ENCODE measurements around the gene GRIFIN. TPM values are rescaled to one million over a fixed set of nuclear protein-coding genes. Genes with fewer than 3 reads are reported as not detected.
"Not testable (repeated sequence)": the region's sequence is repeated elsewhere in the genome, so short reads cannot be mapped to it uniquely, and the experiment has no call there.

Gene GRIFIN
- polyA plus RNA-seq, 2 donors = not detected

DNA sequence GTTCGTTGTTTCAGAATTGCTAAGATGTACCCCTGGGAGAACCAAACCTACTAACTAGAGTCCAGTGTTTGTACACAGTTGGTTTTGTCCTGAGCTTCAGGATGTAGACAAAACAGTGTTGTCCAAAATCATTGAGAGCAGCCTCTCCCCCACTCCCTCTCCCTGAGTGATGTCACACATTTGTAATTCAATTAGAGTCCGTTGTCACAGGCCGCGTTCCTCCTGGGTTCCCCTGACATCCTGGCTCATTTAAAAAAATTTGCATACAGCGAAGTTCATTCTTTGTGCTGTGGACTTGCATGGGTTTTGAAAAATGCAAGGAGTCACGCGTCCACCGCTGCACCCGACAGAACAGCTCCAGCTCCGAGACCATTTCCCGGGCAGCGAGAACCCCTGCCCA lies 10.3 kb downstream of the GRIFIN start:
- H3K27ac ChIP-seq (ENCODE audit: low read depth in 2 of 2, low read length in 1 of 2) = no peak overlapping the region
- WGBS, 2 donors = 83% methylated on average over 12 of the region's 12 CpGs
- H3K36me3 ChIP-seq (ENCODE audit: control insufficient read depth in 2 of 2, insufficient read depth in 2 of 2, low read length in 1 of 2) = no peaks in the 10 kb centered on the region
- no peak overlapping the region for H3K4me3 ChIP-seq (ENCODE audit: low read depth in 1 of 2, low read length in 2 of 2)
- H3K9me3 ChIP-seq (ENCODE audit: control insufficient read depth in 2 of 2, insufficient read depth in 1 of 2, low read depth in 1 of 2, low read length in 1 of 2) = no peaks in the 10 kb centered on the region
- no peaks in the 10 kb centered on the region for H3K27me3 ChIP-seq (ENCODE audit: control insufficient read depth in 1 of 2, insufficient read depth in 2 of 2, low read length in 2 of 2)
- H3K4me1 ChIP-seq (ENCODE audit: control insufficient read depth in 2 of 2, insufficient read depth in 2 of 2, low read length in 1 of 2) = peaks cover 0 to 8% of the 10 kb centered on the region in 2 donors

DNA sequence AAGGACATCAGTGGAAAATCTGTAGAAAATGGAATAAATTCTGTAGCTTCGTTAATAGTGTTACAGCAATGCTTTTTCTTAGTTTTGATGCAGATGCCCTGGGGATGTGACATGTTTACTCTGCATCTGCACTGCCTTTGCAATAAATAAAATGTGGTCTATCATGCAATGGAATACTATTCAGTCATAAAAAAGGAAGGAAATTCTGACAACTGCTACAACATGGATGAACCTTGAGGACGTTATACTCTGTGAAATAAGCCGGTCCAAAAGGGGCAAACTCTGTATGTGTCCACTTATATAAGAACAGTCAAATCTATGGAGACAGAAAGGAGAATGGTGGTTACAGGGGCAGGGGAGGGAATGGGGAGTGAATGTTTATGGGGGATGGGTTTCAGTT lies 13.5 kb downstream of the GRIFIN start:
- WGBS, 2 donors = 89 to 93% methylated on average over 3 of the region's 3 CpGs
- no peaks in the 10 kb centered on the region for H3K36me3 ChIP-seq (ENCODE audit: control insufficient read depth in 2 of 2, insufficient read depth in 2 of 2, low read length in 1 of 2)
- H3K4me1 ChIP-seq (ENCODE audit: control insufficient read depth in 2 of 2, insufficient read depth in 2 of 2, low read length in 1 of 2) = no peaks in the 10 kb centered on the region
- no peak overlapping the region for H3K27ac ChIP-seq (ENCODE audit: low read depth in 2 of 2, low read length in 1 of 2)
- no peaks in the 10 kb centered on the region for H3K9me3 ChIP-seq (ENCODE audit: control insufficient read depth in 2 of 2, insufficient read depth in 1 of 2, low read depth in 1 of 2, low read length in 1 of 2)
- no peaks in the 10 kb centered on the region for H3K27me3 ChIP-seq (ENCODE audit: control insufficient read depth in 1 of 2, insufficient read depth in 2 of 2, low read length in 2 of 2)
- no peak overlapping the region for H3K4me3 ChIP-seq (ENCODE audit: low read depth in 1 of 2, low read length in 2 of 2)

DNA sequence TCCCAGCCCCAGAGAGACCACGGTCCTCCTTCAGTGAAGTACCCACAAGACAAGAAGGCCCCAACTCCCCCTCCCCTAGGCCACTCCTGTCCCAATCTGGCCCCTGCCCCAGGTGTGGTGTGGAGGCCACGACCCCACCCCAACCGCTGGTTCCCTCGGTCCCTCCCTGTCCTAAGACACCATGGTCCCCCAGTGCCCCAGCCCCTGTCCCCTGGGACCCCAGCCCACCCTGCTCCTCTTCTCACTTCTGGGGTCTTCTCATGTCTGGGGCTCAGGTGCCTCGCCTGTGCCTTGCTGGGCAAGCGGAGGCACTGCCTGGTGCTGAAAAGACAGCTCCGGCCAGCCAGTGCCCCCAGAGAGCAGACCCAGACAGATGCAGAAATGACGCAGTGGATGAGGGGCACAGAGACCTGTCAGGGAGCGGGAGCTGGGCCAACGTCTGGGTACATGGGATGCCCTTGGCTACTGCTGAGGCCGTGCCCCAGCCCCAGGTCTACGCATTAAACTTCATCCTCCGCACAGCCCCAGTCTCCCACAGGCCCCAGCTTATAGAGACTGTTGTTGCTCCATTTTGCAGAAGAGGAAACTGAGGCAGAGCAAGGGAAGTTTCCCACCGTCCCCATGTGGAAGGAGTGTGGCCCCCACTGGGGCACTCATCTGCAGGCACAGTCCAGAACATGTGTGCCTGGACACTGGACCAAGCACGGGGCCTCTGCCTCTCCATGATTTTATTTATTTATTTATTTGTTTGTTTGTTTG lies 14.8 kb downstream of the GRIFIN start:
- Histone ChIP-seq H3K9me3 (ENCODE audit: control insufficient read depth in 2 of 2, insufficient read depth in 1 of 2, low read depth in 1 of 2, low read length in 1 of 2) (no peaks in the 10 kb centered on the region), H3K4me3 (ENCODE audit: low read depth in 1 of 2, low read length in 2 of 2) (no peak overlapping the region), H3K4me1 (ENCODE audit: control insufficient read depth in 2 of 2, insufficient read depth in 2 of 2, low read length in 1 of 2) (no peaks in the 10 kb centered on the region), H3K27me3 (ENCODE audit: control insufficient read depth in 1 of 2, insufficient read depth in 2 of 2, low read length in 2 of 2) (no peaks in the 10 kb centered on the region), H3K36me3 (ENCODE audit: control insufficient read depth in 2 of 2, insufficient read depth in 2 of 2, low read length in 1 of 2) (no peaks in the 10 kb centered on the region), H3K27ac (ENCODE audit: low read depth in 2 of 2, low read length in 1 of 2) (no peak overlapping the region)
- 82 to 85% methylated on average over 15 of the region's 15 CpGs for WGBS, 2 donors

DNA sequence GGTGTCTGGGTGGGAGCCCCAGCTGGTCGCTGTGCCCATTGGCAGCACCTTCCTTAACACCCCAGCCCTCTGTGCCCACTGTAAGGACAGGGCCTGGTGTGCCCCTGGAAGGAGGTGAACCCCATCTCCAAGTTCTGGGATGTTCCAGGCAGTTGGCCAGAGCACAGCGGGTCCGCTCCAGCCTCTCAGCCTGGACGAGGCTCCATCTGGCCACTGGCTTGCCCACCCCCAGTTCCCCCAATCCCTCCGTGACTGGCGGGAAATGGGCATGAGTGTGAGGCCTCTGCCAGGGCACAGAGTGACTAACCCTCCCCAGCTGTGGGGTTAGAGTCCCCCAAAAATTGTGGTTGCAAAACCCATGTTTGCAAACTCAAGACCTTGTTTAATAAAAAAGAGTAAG lies 15.6 kb downstream of the GRIFIN start:
- Histone ChIP-seq H3K9me3 (ENCODE audit: control insufficient read depth in 2 of 2, insufficient read depth in 1 of 2, low read depth in 1 of 2, low read length in 1 of 2) (no peaks in the 10 kb centered on the region), H3K27me3 (ENCODE audit: control insufficient read depth in 1 of 2, insufficient read depth in 2 of 2, low read length in 2 of 2) (no peaks in the 10 kb centered on the region), H3K4me3 (ENCODE audit: low read depth in 1 of 2, low read length in 2 of 2) (no peak overlapping the region), H3K4me1 (ENCODE audit: control insufficient read depth in 2 of 2, insufficient read depth in 2 of 2, low read length in 1 of 2) (no peaks in the 10 kb centered on the region), H3K27ac (ENCODE audit: low read depth in 2 of 2, low read length in 1 of 2) (no peak overlapping the region), H3K36me3 (ENCODE audit: control insufficient read depth in 2 of 2, insufficient read depth in 2 of 2, low read length in 1 of 2) (no peaks in the 10 kb centered on the region)
- 81 to 91% methylated on average over 6 of the region's 6 CpGs for WGBS, 2 donors

DNA sequence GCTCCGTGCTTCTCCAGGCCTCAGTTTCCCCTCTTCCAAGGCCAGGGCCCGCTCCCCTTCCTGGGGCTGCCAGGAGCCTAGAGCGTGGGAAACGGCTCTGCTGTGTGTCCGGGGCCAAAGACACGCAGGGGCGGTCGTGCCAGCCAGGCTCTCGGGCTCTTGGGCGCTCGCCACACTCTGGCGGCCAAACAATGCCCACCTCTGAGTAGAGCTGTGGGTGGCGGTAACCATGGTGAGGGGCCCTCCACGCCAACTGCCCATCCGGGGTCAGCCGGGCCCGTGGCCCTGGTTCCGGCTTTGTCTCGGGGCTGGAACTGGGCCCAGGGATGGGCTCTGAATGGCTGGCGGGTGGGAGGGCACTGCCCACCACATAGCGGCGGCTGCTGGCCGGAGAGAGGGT lies 16.0 kb downstream of the GRIFIN start:
- 85 to 87% methylated on average over 23 of the region's 23 CpGs for WGBS, 2 donors
- H3K4me3 ChIP-seq (ENCODE audit: low read depth in 1 of 2, low read length in 2 of 2) = no peak overlapping the region
- no peaks in the 10 kb centered on the region for H3K27me3 ChIP-seq (ENCODE audit: control insufficient read depth in 1 of 2, insufficient read depth in 2 of 2, low read length in 2 of 2)
- H3K27ac ChIP-seq (ENCODE audit: low read depth in 2 of 2, low read length in 1 of 2) = no peak overlapping the region
- H3K36me3 ChIP-seq (ENCODE audit: control insufficient read depth in 2 of 2, insufficient read depth in 2 of 2, low read length in 1 of 2) = no peaks in the 10 kb centered on the region
- no peaks in the 10 kb centered on the region for H3K9me3 ChIP-seq (ENCODE audit: control insufficient read depth in 2 of 2, insufficient read depth in 1 of 2, low read depth in 1 of 2, low read length in 1 of 2)
- H3K4me1 ChIP-seq (ENCODE audit: control insufficient read depth in 2 of 2, insufficient read depth in 2 of 2, low read length in 1 of 2) = no peaks in the 10 kb centered on the region

DNA sequence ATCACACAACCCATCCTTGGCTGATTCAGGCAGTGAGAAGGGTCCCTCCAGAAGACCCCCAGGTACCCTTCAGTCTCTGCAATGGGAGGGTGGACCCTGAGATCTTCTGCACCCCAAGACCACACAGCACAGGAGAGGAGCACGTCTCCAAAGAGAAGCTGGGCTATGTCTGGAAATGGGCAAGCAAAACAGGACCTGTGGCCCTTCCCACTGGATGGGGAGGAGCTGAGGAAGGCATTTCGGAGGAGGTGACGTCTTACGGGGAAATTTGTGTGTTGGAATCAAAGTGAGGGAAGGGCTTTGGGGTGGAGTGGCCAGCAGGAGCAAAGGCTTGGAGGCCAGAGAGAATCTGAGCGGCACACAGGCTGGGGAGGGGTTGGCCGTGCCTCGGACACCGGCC lies 16.5 kb downstream of the GRIFIN start:
- Histone ChIP-seq H3K36me3 (ENCODE audit: control insufficient read depth in 2 of 2, insufficient read depth in 2 of 2, low read length in 1 of 2) (no peaks in the 10 kb centered on the region), H3K9me3 (ENCODE audit: control insufficient read depth in 2 of 2, insufficient read depth in 1 of 2, low read depth in 1 of 2, low read length in 1 of 2) (no peaks in the 10 kb centered on the region), H3K27ac (ENCODE audit: low read depth in 2 of 2, low read length in 1 of 2) (no peak overlapping the region), H3K4me1 (ENCODE audit: control insufficient read depth in 2 of 2, insufficient read depth in 2 of 2, low read length in 1 of 2) (no peaks in the 10 kb centered on the region), H3K27me3 (ENCODE audit: control insufficient read depth in 1 of 2, insufficient read depth in 2 of 2, low read length in 2 of 2) (no peaks in the 10 kb centered on the region), H3K4me3 (ENCODE audit: low read depth in 1 of 2, low read length in 2 of 2) (no peak overlapping the region)
- 90 to 91% methylated on average over 8 of the region's 8 CpGs for WGBS, 2 donors

DNA sequence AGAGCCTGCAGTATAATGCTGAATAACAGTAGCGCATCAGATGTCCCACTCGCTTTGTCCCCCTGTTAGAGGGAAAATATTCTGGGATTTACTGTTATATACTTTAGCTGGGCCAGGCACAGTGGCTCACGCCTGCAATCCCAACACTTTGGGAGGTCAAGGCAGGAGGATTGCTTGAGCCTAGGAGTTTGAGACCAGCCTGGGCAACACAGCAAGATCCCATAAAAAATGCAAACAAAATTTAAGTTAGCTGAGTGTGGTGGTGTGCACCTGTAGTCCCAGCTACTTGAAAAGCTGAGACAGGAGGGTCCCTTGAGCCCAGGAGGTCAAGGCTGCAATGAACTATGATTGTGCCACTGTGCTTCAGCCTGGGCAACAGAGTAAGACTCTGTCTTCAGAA lies 22.3 kb downstream of the GRIFIN start:
- not testable (repeated sequence) for H3K4me3 ChIP-seq (ENCODE audit: low read depth in 1 of 2, low read length in 2 of 2); H3K9me3 ChIP-seq (ENCODE audit: control insufficient read depth in 2 of 2, insufficient read depth in 1 of 2, low read depth in 1 of 2, low read length in 1 of 2); H3K27me3 ChIP-seq (ENCODE audit: control insufficient read depth in 1 of 2, insufficient read depth in 2 of 2, low read length in 2 of 2); H3K27ac ChIP-seq (ENCODE audit: low read depth in 2 of 2, low read length in 1 of 2); H3K36me3 ChIP-seq (ENCODE audit: control insufficient read depth in 2 of 2, insufficient read depth in 2 of 2, low read length in 1 of 2)
- H3K4me1 ChIP-seq (ENCODE audit: control insufficient read depth in 2 of 2, insufficient read depth in 2 of 2, low read length in 1 of 2) = peaks cover 4 to 12% of the 10 kb centered on the region in 2 donors
- 96 to 97% methylated on average over 3 of the region's 3 CpGs for WGBS, 2 donors

DNA sequence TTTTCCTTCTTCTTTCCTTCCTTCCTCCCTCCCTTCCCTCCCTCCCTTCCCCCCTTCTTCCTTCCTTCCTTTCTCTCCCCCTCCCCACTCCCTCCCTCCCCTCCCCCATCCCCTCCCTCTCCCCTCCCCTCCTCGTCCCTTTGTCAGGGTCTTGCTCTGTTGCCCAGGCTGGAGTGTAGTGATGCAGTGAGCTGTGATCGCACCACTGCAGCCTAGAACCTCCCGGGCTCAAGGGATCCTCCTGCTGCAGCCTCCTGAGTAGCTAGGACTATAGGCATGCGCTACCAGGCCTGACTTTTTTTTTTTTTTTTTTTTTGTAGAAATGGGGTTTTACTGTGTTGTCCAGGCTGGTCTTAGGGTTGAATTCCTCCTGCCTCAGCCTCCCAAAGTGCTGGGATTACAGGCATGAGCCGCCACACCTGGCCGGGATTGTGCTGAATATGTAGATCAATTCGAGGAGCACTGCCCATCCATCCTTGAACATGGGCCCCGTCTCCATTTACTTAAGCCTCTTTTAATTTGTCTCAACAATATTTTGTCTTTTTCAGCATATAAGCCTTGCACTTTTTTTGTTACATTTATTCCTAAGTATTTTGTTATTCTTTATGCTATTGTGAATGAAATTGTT lies 23.4 kb downstream of the GRIFIN start:
- Histone ChIP-seq H3K4me1 (ENCODE audit: control insufficient read depth in 2 of 2, insufficient read depth in 2 of 2, low read length in 1 of 2) (peaks cover 4 to 12% of the 10 kb centered on the region in 2 donors), H3K36me3 (ENCODE audit: control insufficient read depth in 2 of 2, insufficient read depth in 2 of 2, low read length in 1 of 2) (no peaks in the 10 kb centered on the region), H3K9me3 (ENCODE audit: control insufficient read depth in 2 of 2, insufficient read depth in 1 of 2, low read depth in 1 of 2, low read length in 1 of 2) (no peaks in the 10 kb centered on the region), H3K27me3 (ENCODE audit: control insufficient read depth in 1 of 2, insufficient read depth in 2 of 2, low read length in 2 of 2) (no peaks in the 10 kb centered on the region), H3K27ac (ENCODE audit: low read depth in 2 of 2, low read length in 1 of 2) (no peak overlapping the region), H3K4me3 (ENCODE audit: low read depth in 1 of 2, low read length in 2 of 2) (no peak overlapping the region)
- 83 to 86% methylated on average over 8 of the region's 8 CpGs for WGBS, 2 donors

DNA sequence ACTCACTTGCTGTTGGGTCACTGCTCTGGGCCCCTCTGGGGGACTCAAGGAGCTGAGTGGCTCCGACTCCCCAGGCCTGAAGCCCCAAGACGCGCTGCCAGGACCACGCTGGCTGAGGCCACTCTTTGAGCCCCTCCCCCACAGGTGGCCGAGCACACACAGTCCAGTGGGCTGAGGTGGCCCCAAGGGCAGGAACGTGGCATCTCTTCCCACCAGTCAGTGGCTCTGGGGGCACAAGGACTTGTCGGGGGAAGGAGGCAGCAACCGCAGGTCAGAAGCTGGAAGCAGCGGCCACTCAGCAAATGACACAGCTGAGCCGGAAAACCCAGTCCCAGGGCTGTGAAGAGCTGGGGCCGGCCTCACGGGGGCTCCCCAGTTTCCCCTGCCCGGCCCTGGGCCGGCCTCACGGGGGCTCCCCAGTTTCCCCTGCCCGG lies 24.1 kb downstream of the GRIFIN start:
- H3K27me3 ChIP-seq (ENCODE audit: control insufficient read depth in 1 of 2, insufficient read depth in 2 of 2, low read length in 2 of 2) = no peaks in the 10 kb centered on the region
- no peaks in the 10 kb centered on the region for H3K9me3 ChIP-seq (ENCODE audit: control insufficient read depth in 2 of 2, insufficient read depth in 1 of 2, low read depth in 1 of 2, low read length in 1 of 2)
- no peak overlapping the region for H3K27ac ChIP-seq (ENCODE audit: low read depth in 2 of 2, low read length in 1 of 2)
- 26 to 33% methylated on average over 15 to 16 of the region's 16 CpGs for WGBS, 2 donors
- H3K4me3 ChIP-seq (ENCODE audit: low read depth in 1 of 2, low read length in 2 of 2) = peak overlapping the region in 1 of 2 donors; percentile 20
- H3K36me3 ChIP-seq (ENCODE audit: control insufficient read depth in 2 of 2, insufficient read depth in 2 of 2, low read length in 1 of 2) = no peaks in the 10 kb centered on the region
- peaks cover 4 to 12% of the 10 kb centered on the region in 2 donors for H3K4me1 ChIP-seq (ENCODE audit: control insufficient read depth in 2 of 2, insufficient read depth in 2 of 2, low read length in 1 of 2)

Measured in esophagus (tissue), 2 donors.